Tibial nerve (tissue), 4 donors: Measurements from ENCODE around the gene FMNL2.

Experiments used
- EP300 ChIP-seq, 2 donors: sonication (generic); formaldehyde crosslinking; IDR thresholded peaks; one replicate each; pipeline ENCODE4 v1.6.1; 2017; ENCODE audit warnings: antibody characterized with exemption in 2 of 2, mild to moderate bottlenecking in 1 of 2
- POLR2A ChIP-seq, 2 donors: fragments of 450-650 bp; IDR thresholded peaks; one replicate each; pipeline ENCODE4 v1.6.1; 2017; ENCODE audit warnings: antibody characterized with exemption in 2 of 2, mild to moderate bottlenecking in 2 of 2, moderate library complexity in 2 of 2
- TF ChIP-seq, protein P1 (sequence below), 5 experiments: fragments of 200-600 bp in 3 of 5; fragments of 450-650 bp in 2 of 5; sonication (generic) in 3 of 5; IDR thresholded peaks; one replicate each; pipeline ENCODE4 v1.5.1; 2016 to 2019; ENCODE audit warnings: antibody characterized with exemption in 5 of 5, mild to moderate bottlenecking in 3 of 5, moderate library complexity in 2 of 5

DNA sequence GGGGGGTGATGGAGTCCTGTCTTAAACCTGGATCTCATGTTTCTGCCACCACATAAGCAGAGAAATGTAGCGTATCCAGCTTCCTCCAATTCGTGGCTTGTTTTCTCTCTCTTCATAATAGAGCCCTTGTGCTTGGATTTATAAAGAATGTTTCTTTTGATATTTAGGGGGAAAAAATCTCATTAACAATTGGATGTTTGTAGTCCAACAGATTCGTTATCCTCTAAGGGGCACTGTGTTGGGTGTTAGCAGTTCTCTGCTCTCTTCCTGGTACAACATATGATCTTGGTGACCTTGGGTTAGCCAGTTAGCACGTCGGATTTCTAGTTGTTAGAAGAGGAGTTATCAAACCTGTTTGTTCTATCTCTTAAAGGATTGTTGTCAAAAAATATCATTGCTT lies 127.8 kb downstream of the FMNL2 start:
- TF ChIP-seq POLR2A (IDR thresholded peaks at IDR 0.05) (no peak), EP300 (IDR thresholded peaks at IDR 0.05) (peak in 1 of 2 donors; percentile 41)
- TF ChIP-seq, protein P1, sequence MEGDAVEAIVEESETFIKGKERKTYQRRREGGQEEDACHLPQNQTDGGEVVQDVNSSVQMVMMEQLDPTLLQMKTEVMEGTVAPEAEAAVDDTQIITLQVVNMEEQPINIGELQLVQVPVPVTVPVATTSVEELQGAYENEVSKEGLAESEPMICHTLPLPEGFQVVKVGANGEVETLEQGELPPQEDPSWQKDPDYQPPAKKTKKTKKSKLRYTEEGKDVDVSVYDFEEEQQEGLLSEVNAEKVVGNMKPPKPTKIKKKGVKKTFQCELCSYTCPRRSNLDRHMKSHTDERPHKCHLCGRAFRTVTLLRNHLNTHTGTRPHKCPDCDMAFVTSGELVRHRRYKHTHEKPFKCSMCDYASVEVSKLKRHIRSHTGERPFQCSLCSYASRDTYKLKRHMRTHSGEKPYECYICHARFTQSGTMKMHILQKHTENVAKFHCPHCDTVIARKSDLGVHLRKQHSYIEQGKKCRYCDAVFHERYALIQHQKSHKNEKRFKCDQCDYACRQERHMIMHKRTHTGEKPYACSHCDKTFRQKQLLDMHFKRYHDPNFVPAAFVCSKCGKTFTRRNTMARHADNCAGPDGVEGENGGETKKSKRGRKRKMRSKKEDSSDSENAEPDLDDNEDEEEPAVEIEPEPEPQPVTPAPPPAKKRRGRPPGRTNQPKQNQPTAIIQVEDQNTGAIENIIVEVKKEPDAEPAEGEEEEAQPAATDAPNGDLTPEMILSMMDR (IDR thresholded peaks at IDR 0.05) = no peak
